ENCODE data around the gene ASPDH. TPM values are rescaled to one million over a fixed set of nuclear protein-coding genes. Genes with fewer than 3 reads are reported as not detected.

Gene ASPDH
- total and polyA plus RNA-seq, 2 of the 4 experiments (the other 2 are of a cell fraction): not detected

DNA sequence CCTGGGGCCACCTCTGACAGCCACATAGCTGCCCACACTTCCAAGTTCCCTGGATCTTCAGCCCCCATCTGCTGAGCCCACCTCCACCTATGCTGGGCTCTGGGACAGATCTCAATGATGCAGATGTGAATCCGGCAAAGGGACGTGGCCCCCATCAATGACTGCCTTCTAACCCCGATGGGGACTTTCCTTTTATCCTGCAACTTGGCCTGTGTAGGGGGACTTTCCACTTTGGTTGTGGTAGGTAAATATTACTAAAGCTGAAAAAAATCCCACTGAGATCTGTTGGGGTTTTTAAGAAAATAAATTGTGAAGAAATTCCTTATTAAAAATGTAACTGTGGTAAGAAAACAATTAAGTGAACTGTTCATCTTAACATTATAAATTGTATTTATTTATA, 20.8 kb upstream of the ASPDH start:
- no peak overlapping the region for H4K91ac ChIP-seq (ENCODE audit: insufficient read depth, low read depth, low read length)
- ChIA-PET CTCF (no interaction called here), POLR2A (ENCODE audit: unreplicated experiment) (no interaction called here)
- H3K4me1 ChIP-seq (ENCODE audit: control insufficient read depth, insufficient read depth, low read length): no peaks in the 10 kb centered on the region
- H3K4me3 ChIP-seq (ENCODE audit: insufficient read depth, low read depth, low read length): no peak overlapping the region
- in situ Hi-C loops (cut with MboI; ENCODE audit: low sequenced_read_pairs) (loop anchor here (10.0 kb wide), 1 partner anchor 250 kb away; no protein-coding TSS in a partner anchor), intact Hi-C loops (cut with micrococcal nuclease) (no loop called here), dilution Hi-C loops (cut with HindIII; ENCODE audit: low sequenced_read_pairs, unreplicated experiment) (no loop called here)
- no peak for TF ChIP-seq RFX5 (IDR thresholded peaks at IDR 0.05; ENCODE audit: low read depth, low read length)
- TF ChIP-seq POLR2A (IDR thresholded peaks at IDR 0.05; ENCODE audit: low read depth, low read length): no peak
- no peak for TF ChIP-seq FOS (IDR thresholded peaks at IDR 0.05; ENCODE audit: low read depth, low read length)
- TF ChIP-seq, protein P1, sequence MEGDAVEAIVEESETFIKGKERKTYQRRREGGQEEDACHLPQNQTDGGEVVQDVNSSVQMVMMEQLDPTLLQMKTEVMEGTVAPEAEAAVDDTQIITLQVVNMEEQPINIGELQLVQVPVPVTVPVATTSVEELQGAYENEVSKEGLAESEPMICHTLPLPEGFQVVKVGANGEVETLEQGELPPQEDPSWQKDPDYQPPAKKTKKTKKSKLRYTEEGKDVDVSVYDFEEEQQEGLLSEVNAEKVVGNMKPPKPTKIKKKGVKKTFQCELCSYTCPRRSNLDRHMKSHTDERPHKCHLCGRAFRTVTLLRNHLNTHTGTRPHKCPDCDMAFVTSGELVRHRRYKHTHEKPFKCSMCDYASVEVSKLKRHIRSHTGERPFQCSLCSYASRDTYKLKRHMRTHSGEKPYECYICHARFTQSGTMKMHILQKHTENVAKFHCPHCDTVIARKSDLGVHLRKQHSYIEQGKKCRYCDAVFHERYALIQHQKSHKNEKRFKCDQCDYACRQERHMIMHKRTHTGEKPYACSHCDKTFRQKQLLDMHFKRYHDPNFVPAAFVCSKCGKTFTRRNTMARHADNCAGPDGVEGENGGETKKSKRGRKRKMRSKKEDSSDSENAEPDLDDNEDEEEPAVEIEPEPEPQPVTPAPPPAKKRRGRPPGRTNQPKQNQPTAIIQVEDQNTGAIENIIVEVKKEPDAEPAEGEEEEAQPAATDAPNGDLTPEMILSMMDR (conservative IDR thresholded peaks at IDR 0.05; ENCODE audit: low read depth, low read length): no peak
- TF ChIP-seq RAD21 (IDR thresholded peaks at IDR 0.05; ENCODE audit: low read length): no peak
- TF ChIP-seq MAZ (IDR thresholded peaks at IDR 0.05; ENCODE audit: borderline replicate concordance, low read depth, low read length): no peak
- no peak for TF ChIP-seq BHLHE40 (IDR thresholded peaks at IDR 0.05; ENCODE audit: low read depth, low read length)
- TF ChIP-seq, protein P2, sequence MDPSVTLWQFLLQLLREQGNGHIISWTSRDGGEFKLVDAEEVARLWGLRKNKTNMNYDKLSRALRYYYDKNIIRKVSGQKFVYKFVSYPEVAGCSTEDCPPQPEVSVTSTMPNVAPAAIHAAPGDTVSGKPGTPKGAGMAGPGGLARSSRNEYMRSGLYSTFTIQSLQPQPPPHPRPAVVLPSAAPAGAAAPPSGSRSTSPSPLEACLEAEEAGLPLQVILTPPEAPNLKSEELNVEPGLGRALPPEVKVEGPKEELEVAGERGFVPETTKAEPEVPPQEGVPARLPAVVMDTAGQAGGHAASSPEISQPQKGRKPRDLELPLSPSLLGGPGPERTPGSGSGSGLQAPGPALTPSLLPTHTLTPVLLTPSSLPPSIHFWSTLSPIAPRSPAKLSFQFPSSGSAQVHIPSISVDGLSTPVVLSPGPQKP (IDR thresholded peaks at IDR 0.05; ENCODE audit: borderline replicate concordance, low read depth, low read length): no peak
- TF ChIP-seq MXI1 (IDR thresholded peaks at IDR 0.05; ENCODE audit: borderline replicate concordance, low read depth, low read length): no peak
- TF ChIP-seq CHD1 (IDR thresholded peaks at IDR 0.05; ENCODE audit: low read depth, low read length): no peak
- no peak for TF ChIP-seq RCOR1 (IDR thresholded peaks at IDR 0.05; ENCODE audit: insufficient replicate concordance, low read length)
- TF ChIP-seq CEBPB (IDR thresholded peaks at IDR 0.05; ENCODE audit: low read depth, low read length): no peak
- no peak for TF ChIP-seq MAFK (IDR thresholded peaks at IDR 0.05; ENCODE audit: low read depth, low read length)
- TF ChIP-seq SMC3 (IDR thresholded peaks at IDR 0.05; ENCODE audit: low read depth, low read length): no peak
- TF ChIP-seq, protein P3, sequence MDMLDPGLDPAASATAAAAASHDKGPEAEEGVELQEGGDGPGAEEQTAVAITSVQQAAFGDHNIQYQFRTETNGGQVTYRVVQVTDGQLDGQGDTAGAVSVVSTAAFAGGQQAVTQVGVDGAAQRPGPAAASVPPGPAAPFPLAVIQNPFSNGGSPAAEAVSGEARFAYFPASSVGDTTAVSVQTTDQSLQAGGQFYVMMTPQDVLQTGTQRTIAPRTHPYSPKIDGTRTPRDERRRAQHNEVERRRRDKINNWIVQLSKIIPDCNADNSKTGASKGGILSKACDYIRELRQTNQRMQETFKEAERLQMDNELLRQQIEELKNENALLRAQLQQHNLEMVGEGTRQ (IDR thresholded peaks at IDR 0.05; ENCODE audit: low read depth, low read length): no peak
- no peak for TF ChIP-seq NFE2L2 (IDR thresholded peaks at IDR 0.05; ENCODE audit: low read depth, low read length)
- no CpG with 5 or more reads among the region's 3 CpGs for WGBS, 2 experiments (ENCODE audit: extremely low coverage in 2 of 2, insufficient read length in 1 of 2)
- BruUV-seq (replicated peaks): no TSS peak
- H2AK5ac ChIP-seq (ENCODE audit: low read depth, low read length): no peak overlapping the region
- no peak overlapping the region for H3K27ac ChIP-seq (ENCODE audit: insufficient read depth, low read length)
- no peaks in the 10 kb centered on the region for H4K20me1 ChIP-seq (ENCODE audit: insufficient read depth, low read length)
- no peak overlapping the region for H3K4me2 ChIP-seq (ENCODE audit: low read depth, low read length)
- H3K56ac ChIP-seq (ENCODE audit: extremely low read depth, insufficient read depth, low read length): no peak overlapping the region
- H3K23ac ChIP-seq (ENCODE audit: low read depth, low read length): no peak overlapping the region
- peaks cover 11% of the 10 kb centered on the region for H3K9me3 ChIP-seq (ENCODE audit: control insufficient read depth, insufficient read depth, low read length)
- no peak for DNase-seq
- no peak overlapping the region for H2BK5ac ChIP-seq (ENCODE audit: low read depth, low read length, poor library complexity, severe bottlenecking)
- H3K14ac ChIP-seq (replicated peaks; ENCODE audit: low read depth, low read length): no peak overlapping the region
- no peak overlapping the region for H2BK120ac ChIP-seq (ENCODE audit: low read depth, low read length)
- no peak overlapping the region for H3K4ac ChIP-seq (ENCODE audit: low read depth, low read length)
- H3K36me3 ChIP-seq (ENCODE audit: control insufficient read depth, insufficient read depth, low read length): no peaks in the 10 kb centered on the region
- H3K79me1 ChIP-seq (ENCODE audit: low read depth in 1 of 2, low read length in 2 of 2): no peaks in the 10 kb centered on the region
- no peak overlapping the region for H2AK9ac ChIP-seq (replicated peaks; ENCODE audit: low read depth, low read length, poor library complexity)
- ATAC-seq (ENCODE audit: low read depth): no peak
- no peak overlapping the region for H4K8ac ChIP-seq (ENCODE audit: low read depth in 2 of 2, low read length in 2 of 2)
- no peak overlapping the region for H2BK20ac ChIP-seq (ENCODE audit: low read depth, low read length)
- H3K18ac ChIP-seq (ENCODE audit: low read depth, low read length): no peak overlapping the region
- H3K27me3 ChIP-seq (ENCODE audit: control insufficient read depth, insufficient read depth, low read length): no peaks in the 10 kb centered on the region
- no peak overlapping the region for H2BK15ac ChIP-seq (ENCODE audit: low read depth, low read length)
- no peaks in the 10 kb centered on the region for H3K9me1 ChIP-seq (ENCODE audit: insufficient read depth, low read length)
- H2AFZ ChIP-seq (replicated peaks; ENCODE audit: low read length, poor library complexity): no peak overlapping the region
- H3K9ac ChIP-seq (ENCODE audit: low read depth, low read length): no peak overlapping the region
- no peak overlapping the region for H4K5ac ChIP-seq (ENCODE audit: low read depth, low read length)
